Fibroblast of peridontal ligament (primary cell): Measurements from ENCODE around the gene C14orf119.

ENCODE experiments used
- DNase-seq: peaks from one replicate; pipeline ENCODE4 v3.0.0-alpha.2; 2010; ENCODE audit errors: extremely low read depth

Gene C14orf119

DNA sequence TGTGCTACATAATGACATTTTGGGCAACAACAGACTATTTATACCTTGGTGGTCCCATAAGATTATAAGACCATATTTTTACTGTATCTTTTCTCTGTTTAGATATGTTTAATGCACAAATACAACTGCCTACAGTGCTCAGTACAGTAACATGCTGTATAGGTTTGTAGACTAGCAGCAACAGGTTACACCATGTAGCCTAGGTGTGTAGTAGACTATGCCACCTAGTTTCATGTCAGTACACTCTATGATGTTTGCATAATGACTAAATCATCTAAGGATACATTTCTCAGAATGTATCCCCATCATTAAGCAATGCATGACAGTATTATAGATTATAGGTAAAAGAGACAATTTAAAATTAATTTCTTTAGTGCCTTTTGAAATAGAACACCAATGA is 54.4 kb downstream of the C14orf119 start:
- no peak for DNase-seq
